ENCODE results near the gene SNX14. TPM values are rescaled to one million over a fixed set of nuclear protein-coding genes. Genes with fewer than 3 reads are reported as not detected.
A peak's percentile ranks its signal among the peaks of the same experiment; 100 is the strongest.

The SNX14 gene
- total RNA-seq, 1 donor from 2014 or later, result 63.2 TPM

GRCh38 chr6:85456782-85457181, 136.9 kb downstream of the SNX14 start:
- TF ChIP-seq CTCF (IDR thresholded peaks at IDR 0.05), result no peak
- Histone ChIP-seq H3K27ac (peak overlapping the region; percentile 90 to 93), H3K9me3 (no peaks in the 10 kb centered on the region), H3K36me3 (no peaks in the 10 kb centered on the region), H3K4me1 (peaks cover 8 to 50% of the 10 kb centered on the region in 2 donors), H3K27me3 (no peaks in the 10 kb centered on the region), H3K4me3 (no peak overlapping the region)
- DNase-seq (ENCODE audit: low spot score in 2 of 2), result no peak
- intact Hi-C loops (cut with DNase I), result no loop called here

Other genes with a start within 250 kb of the SNX14 start
- gene NT5E, start 143.8 kb downstream of the SNX14 start, total RNA-seq, result 143 TPM
- gene SYNCRIP, start 49.0 kb upstream of the SNX14 start, total RNA-seq, result 25.3 TPM